Neuronal stem cell (in vitro differentiated cells): ENCODE data around the gene SPSB3.

Experiments
- DNase-seq: peaks from one replicate; pipeline ENCODE4 v3.0.0-alpha.2; 2013; ENCODE audit warnings: low spot score
- H2AFZ ChIP-seq: one replicate; pipeline ENCODE4 v1.6.1; 2013; ENCODE audit warnings: mild to moderate bottlenecking, low read length, inconsistent platforms
- H2AK5ac ChIP-seq: 2 replicates; pipeline ENCODE4 v1.6.1; 2013; ENCODE audit warnings: low read depth, mild to moderate bottlenecking, inconsistent platforms, low read length, moderate library complexity, mixed read lengths
- H2BK120ac ChIP-seq: 2 replicates; pipeline ENCODE4 v1.6.1; 2013; ENCODE audit warnings: low read depth, mild to moderate bottlenecking, inconsistent platforms, low read length, moderate library complexity, mixed read lengths
- H2BK12ac ChIP-seq: one replicate; pipeline ENCODE4 v1.6.1; 2013; ENCODE audit warnings: low read length, inconsistent platforms
- H2BK15ac ChIP-seq: 2 replicates; pipeline ENCODE4 v1.6.1; 2013; ENCODE audit warnings: mild to moderate bottlenecking, low read length, inconsistent platforms, mixed read lengths
- H2BK5ac ChIP-seq: one replicate; pipeline ENCODE4 v1.6.1; 2013; ENCODE audit warnings: inconsistent platforms, mild to moderate bottlenecking, low read length, moderate library complexity
- H3K14ac ChIP-seq: one replicate; pipeline ENCODE4 v1.6.1; 2013; ENCODE audit warnings: low read length, inconsistent platforms
- H3K18ac ChIP-seq: 2 replicates; pipeline ENCODE4 v1.6.1; 2013; ENCODE audit warnings: low read length, inconsistent platforms
- H3K23ac ChIP-seq: 2 replicates; pipeline ENCODE4 v1.6.1; 2013; ENCODE audit warnings: low read depth, mild to moderate bottlenecking, mixed read lengths, low read length, inconsistent platforms; ENCODE audit not compliant: poor library complexity
- H3K27ac ChIP-seq: replicated peaks from 3 replicates; pipeline ENCODE4 v1.5.1; 2013; ENCODE audit warnings: low read length, inconsistent platforms
- H3K27me3 ChIP-seq, 3 experiments: 2 replicates each; pipeline ENCODE4 v1.6.1; 2013; ENCODE audit warnings: low read length in 3 of 3, mild to moderate bottlenecking in 2 of 3, inconsistent platforms in 1 of 3, low read depth in 1 of 3, mixed read lengths in 1 of 3, moderate library complexity in 1 of 3; ENCODE audit not compliant: control insufficient read depth in 3 of 3, insufficient read depth in 3 of 3
- H3K36me3 ChIP-seq, 2 donors: replicated peaks in 1 of 2; 2 replicates each; pipeline ENCODE4 v1.6.1; 2013; ENCODE audit warnings: low read length in 2 of 2; ENCODE audit not compliant: control insufficient read depth in 2 of 2, insufficient read depth in 2 of 2
- H3K4ac ChIP-seq: 2 replicates; pipeline ENCODE4 v1.6.1; 2013; ENCODE audit warnings: inconsistent platforms, mild to moderate bottlenecking, low read length, moderate library complexity
- H3K4me1 ChIP-seq, 2 donors: 1 replicate in 1 of 2; 2 replicates in 1 of 2; pipeline ENCODE4 v1.6.1; 2013; ENCODE audit warnings: low read length in 2 of 2, low read depth in 1 of 2; ENCODE audit not compliant: control insufficient read depth in 2 of 2, insufficient read depth in 1 of 2
- H3K4me2 ChIP-seq: one replicate; pipeline ENCODE4 v1.6.1; 2013; ENCODE audit warnings: mild to moderate bottlenecking, low read length, inconsistent platforms; ENCODE audit not compliant: insufficient read depth, poor library complexity, severe bottlenecking
- H3K4me3 ChIP-seq, 2 donors: 2 replicates each; pipeline ENCODE4 v1.5.1; 2013; ENCODE audit warnings: low read length in 2 of 2, mild to moderate bottlenecking in 2 of 2, inconsistent platforms in 1 of 2, moderate library complexity in 1 of 2
- H3K79me1 ChIP-seq: one replicate; pipeline ENCODE4 v1.6.1; 2013; ENCODE audit warnings: low read depth, mild to moderate bottlenecking, inconsistent platforms, low read length, moderate library complexity
- H3K9ac ChIP-seq: one replicate; pipeline ENCODE4 v1.6.1; 2013; ENCODE audit warnings: mild to moderate bottlenecking, low read depth, low read length, inconsistent platforms; ENCODE audit not compliant: poor library complexity
- H3K9me3 ChIP-seq, 2 donors: replicated peaks in 1 of 2; 2 replicates each; pipeline versions ENCODE3 to v1.6.1; 2013; ENCODE audit warnings: low read length in 2 of 2, mild to moderate bottlenecking in 2 of 2, inconsistent platforms in 1 of 2, low read depth in 1 of 2, mixed read lengths in 1 of 2, moderate library complexity in 1 of 2; ENCODE audit not compliant: control insufficient read depth in 2 of 2, insufficient read depth in 1 of 2
- H4K8ac ChIP-seq: one replicate; pipeline ENCODE4 v1.6.1; 2013; ENCODE audit warnings: low read depth, mild to moderate bottlenecking, inconsistent platforms, low read length, moderate library complexity
- H4K91ac ChIP-seq: one replicate; pipeline ENCODE4 v1.6.1; 2013; ENCODE audit warnings: low read length, low read depth, mild to moderate bottlenecking, inconsistent platforms; ENCODE audit not compliant: poor library complexity
- WGBS, 2 donors: extraction: QIAGEN DNeasy Blood & Tissue Kit; methylation state at CpG; one replicate each; pipeline ENCODE4 v1.1.7; 2013; ENCODE audit warnings: missing lambda C conversion rate in 2 of 2, mixed read lengths in 1 of 2; ENCODE audit not compliant: insufficient read length in 2 of 2, insufficient replicate concordance in 1 of 2; ENCODE audit errors: extremely low coverage in 2 of 2; 5-methylcytosine and 5-hydroxymethylcytosine counted together

SPSB3 gene

DNA sequence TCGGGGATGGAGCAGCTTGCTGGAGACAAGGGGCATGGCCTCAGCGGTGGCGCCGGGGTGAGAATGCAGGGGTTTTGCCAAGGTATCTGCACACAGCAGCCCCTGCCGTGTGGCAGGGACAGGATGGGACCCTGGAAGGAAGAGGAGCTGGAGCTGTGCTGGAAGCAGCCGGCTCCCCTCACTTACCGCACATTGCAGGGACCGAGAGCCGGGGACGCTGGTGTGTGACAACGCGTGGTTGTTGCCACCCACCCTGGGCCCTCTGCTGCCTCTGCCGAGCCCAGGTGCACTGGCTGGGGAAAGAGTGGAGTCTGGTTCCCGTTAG, 3.4 kb upstream of the SPSB3 start:
- Histone ChIP-seq H3K4me1 (peaks cover 7% of the 10 kb centered on the region in 2 donors), H3K9ac (no peak overlapping the region), H2BK12ac (no peak overlapping the region), H3K4me3 (no peak overlapping the region), H4K8ac (no peak overlapping the region), H3K18ac (no peak overlapping the region), H3K9me3 (no peaks in the 10 kb centered on the region), H3K4ac (no peak overlapping the region), H3K27me3 (no peaks in the 10 kb centered on the region), H2AK5ac (no peak overlapping the region), H3K4me2 (no peak overlapping the region), H2AFZ (no peak overlapping the region), H3K23ac (no peak overlapping the region), H2BK120ac (no peak overlapping the region), H2BK5ac (no peak overlapping the region), H2BK15ac (no peak overlapping the region), H3K79me1 (peaks cover 47% of the 10 kb centered on the region), H3K27ac (no peak overlapping the region), H4K91ac (no peak overlapping the region), H3K36me3 (peaks cover 30 to 66% of the 10 kb centered on the region in 2 donors), H3K14ac (no peak overlapping the region)
- WGBS, 2 donors = no CpG with 5 or more reads among the region's 14 CpGs
- no peak for DNase-seq

DNA sequence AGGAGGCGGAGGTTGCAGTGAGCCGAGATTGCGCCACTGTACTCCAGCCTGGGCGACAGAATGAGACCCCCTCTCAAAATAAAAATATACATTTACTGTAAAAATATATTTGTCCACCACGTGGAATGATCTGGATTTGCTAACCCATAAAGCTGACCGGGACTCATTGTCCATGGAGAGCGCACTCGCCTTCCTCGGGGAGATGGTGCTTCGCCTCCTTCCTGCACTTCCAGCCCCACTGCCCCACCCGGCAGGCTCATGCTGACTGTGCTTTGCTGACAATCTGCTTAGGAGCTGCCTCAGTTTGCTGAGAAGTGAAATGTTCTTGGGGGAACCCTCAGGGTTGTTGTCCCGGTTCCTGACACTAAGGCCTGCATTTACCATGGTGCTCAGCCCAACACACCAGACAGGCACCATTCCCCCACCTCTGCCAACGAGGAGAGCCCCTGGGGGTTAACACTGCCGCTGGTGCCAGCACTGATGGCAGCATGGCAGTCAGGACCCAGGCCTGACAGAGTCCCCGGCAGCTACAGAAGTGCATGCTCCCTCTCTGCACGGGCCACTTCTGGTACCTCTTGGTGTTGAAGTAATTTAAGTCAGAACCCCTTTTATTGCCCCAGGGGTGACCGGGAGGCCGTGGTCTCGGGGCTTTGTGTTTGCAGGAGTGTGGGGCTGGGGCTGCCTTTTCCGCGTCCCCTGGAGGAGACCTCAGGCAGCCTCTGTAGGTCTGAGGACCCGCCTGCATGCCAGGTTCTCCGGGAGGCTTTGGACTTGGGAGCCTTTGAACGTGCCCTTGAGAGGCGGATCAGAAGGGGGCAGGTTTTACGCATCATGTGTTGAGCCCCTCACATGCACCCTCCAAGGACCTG, 2.8 kb upstream of the SPSB3 start:
- Histone ChIP-seq H2BK15ac (no peak overlapping the region), H3K4ac (no peak overlapping the region), H2AK5ac (no peak overlapping the region), H3K23ac (no peak overlapping the region), H3K4me2 (no peak overlapping the region), H3K9me3 (no peaks in the 10 kb centered on the region), H3K79me1 (peaks cover 47% of the 10 kb centered on the region), H3K4me3 (no peak overlapping the region), H3K27ac (no peak overlapping the region), H2BK120ac (no peak overlapping the region), H2AFZ (no peak overlapping the region), H4K91ac (no peak overlapping the region), H3K14ac (no peak overlapping the region), H3K18ac (no peak overlapping the region), H3K27me3 (no peaks in the 10 kb centered on the region), H2BK5ac (no peak overlapping the region), H2BK12ac (no peak overlapping the region), H3K4me1 (peaks cover 7% of the 10 kb centered on the region in 2 donors), H4K8ac (no peak overlapping the region), H3K9ac (no peak overlapping the region), H3K36me3 (peaks cover 30 to 66% of the 10 kb centered on the region in 2 donors)
- WGBS, 2 donors = no CpG with 5 or more reads among the region's 26 CpGs
- DNase-seq = no peak

DNA sequence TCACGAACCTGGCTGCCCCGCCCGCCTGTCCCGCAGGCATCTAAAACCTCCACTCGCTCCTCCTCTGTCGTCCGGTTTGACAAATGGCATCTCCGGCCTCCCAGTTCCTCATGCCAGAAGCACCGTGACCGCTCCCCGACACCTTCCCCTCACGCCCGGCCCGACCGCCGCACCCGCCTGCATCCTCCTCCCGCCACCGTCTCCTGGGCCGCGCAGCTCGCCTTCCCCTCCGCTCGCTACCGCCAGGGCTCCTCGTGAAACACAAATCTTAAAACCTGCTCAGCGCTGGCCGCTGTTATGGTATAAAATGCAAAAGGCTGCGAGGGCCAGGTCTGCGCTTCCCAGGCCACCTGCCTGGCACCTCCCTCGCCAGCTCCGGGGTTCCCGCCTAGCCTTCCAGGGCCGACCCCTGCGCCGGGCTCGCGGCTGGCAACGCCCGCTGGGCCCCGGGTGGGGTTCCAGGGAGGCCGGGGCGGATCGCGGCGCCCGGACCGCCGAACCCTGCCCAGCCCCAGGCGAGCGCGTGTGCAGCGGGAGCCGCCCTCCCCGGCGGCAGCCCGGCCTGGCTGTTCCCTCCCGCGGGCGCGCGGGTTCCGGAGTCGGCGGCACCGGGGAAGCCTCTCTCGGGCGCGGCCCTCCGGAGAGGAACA, 488 bp downstream of the SPSB3 start:
- Histone ChIP-seq H2BK120ac (no peak overlapping the region), H3K4me1 (peaks cover 7% of the 10 kb centered on the region in 2 donors), H2BK15ac (no peak overlapping the region), H2BK5ac (no peak overlapping the region), H3K18ac (peak overlapping the region; percentile 71), H3K23ac (peak overlapping the region; percentile 80), H3K36me3 (peaks cover 31 to 68% of the 10 kb centered on the region in 2 donors), H2AFZ (peak overlapping the region; percentile 79), H4K8ac (no peak overlapping the region), H3K79me1 (peaks cover 41% of the 10 kb centered on the region), H3K27ac (no peak overlapping the region), H3K4ac (no peak overlapping the region), H2AK5ac (peak overlapping the region; percentile 63), H3K4me3 (peak overlapping the region; percentile 95 to 97), H2BK12ac (no peak overlapping the region), H3K9ac (peak overlapping the region; percentile 78), H3K27me3 (no peaks in the 10 kb centered on the region), H3K14ac (no peak overlapping the region), H3K9me3 (no peaks in the 10 kb centered on the region), H3K4me2 (peak overlapping the region; percentile 95), H4K91ac (no peak overlapping the region)
- WGBS, 2 donors = no CpG with 5 or more reads among the region's 70 CpGs
- peak; percentile 14 for DNase-seq

DNA sequence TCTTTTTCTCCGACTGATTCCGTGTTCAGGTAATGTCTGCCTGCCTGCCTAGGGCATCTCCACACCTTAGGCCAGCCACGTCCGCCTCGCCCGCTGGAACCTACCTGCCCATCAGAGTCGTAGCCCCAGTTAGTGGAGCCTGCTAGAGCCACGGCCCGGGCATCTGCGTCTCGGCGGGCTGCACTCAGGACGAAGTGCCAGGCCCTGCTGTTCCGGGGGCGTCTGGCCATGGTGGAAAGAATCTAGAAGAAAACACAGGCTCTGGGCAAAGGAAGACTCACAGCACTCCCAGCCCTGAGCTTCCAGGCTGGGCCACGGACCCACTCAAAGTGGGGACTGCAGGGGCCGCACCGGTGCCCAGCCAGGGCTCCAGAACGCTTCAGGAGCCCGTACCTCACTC, 1.1 kb downstream of the SPSB3 start:
- Histone ChIP-seq H3K4me3 (peak overlapping the region; percentile 95 to 97), H4K91ac (no peak overlapping the region), H3K4ac (no peak overlapping the region), H2AK5ac (peak overlapping the region; percentile 63), H4K8ac (no peak overlapping the region), H2BK5ac (no peak overlapping the region), H3K27ac (no peak overlapping the region), H3K9ac (no peak overlapping the region), H2BK15ac (no peak overlapping the region), H2AFZ (no peak overlapping the region), H3K36me3 (peaks cover 33 to 68% of the 10 kb centered on the region in 2 donors), H3K27me3 (no peaks in the 10 kb centered on the region), H3K4me2 (peak overlapping the region; percentile 95), H3K79me1 (peaks cover 38% of the 10 kb centered on the region), H3K14ac (no peak overlapping the region), H2BK120ac (no peak overlapping the region), H3K4me1 (peaks cover 7% of the 10 kb centered on the region in 2 donors), H3K9me3 (no peaks in the 10 kb centered on the region), H3K18ac (no peak overlapping the region), H2BK12ac (no peak overlapping the region), H3K23ac (peak overlapping the region; percentile 80)
- no peak for DNase-seq
- WGBS, 2 donors = no CpG with 5 or more reads among the region's 20 CpGs
